Left forelimb (tissue), 1 donor: ENCODE results near the gene HACL1.

Experiments
- DNase-seq: peaks from one replicate; pipeline ENCODE4 v3.0.0-alpha.2; 2018; ENCODE audit warnings: low spot score

HACL1 gene

GRCh38 chr3:15523660-15524417 is 77.5 kb downstream of the HACL1 start:
- DNase-seq, result no peak

GRCh38 chr3:15522016-15522415 is 79.4 kb downstream of the HACL1 start:
- no peak for DNase-seq

GRCh38 chr3:15521573-15521965 is 79.8 kb downstream of the HACL1 start, which contains the start of gene COLQ:
COLQ (minus strand) TSS chr3:15521706; CDS start chr3:15521625, 81 bp downstream.
- no peak for DNase-seq

- no peak for DNase-seq
Observed at GRCh38 chr3:15520804-15521572, 80.4 kb downstream of the HACL1 start.

GRCh38 chr3:15520185-15520584 is 81.2 kb downstream of the HACL1 start:
- no peak for DNase-seq

- no peak for DNase-seq
Observed at GRCh38 chr3:15519096-15519495, 82.3 kb downstream of the HACL1 start.

GRCh38 chr3:15514663-15515340 is 86.6 kb downstream of the HACL1 start:
- DNase-seq, result no peak

GRCh38 chr3:15513810-15514662 is 87.3 kb downstream of the HACL1 start:
- no peak for DNase-seq

- DNase-seq, result no peak
Observed at GRCh38 chr3:15513116-15513515, 88.3 kb downstream of the HACL1 start.

- DNase-seq, result no peak
Observed at GRCh38 chr3:15512166-15512565, 89.2 kb downstream of the HACL1 start.

GRCh38 chr3:15511156-15511555 is 90.2 kb downstream of the HACL1 start:
- no peak for DNase-seq
